Transverse colon (tissue), 4 donors: ENCODE measurements around the gene NRCAM. TPM values are rescaled to one million over a fixed set of nuclear protein-coding genes. Genes with fewer than 3 reads are reported as not detected.

ENCODE experiments used
- DNase-seq: peaks from one replicate; pipeline ENCODE4 v3.0.0-alpha.2; 2019
- H3K27ac ChIP-seq, 4 donors: fragments of 200-600 bp; sonication (generic); 2 replicates each; pipeline ENCODE4 v1.5.1; 2016 to 2018; ENCODE audit warnings: inconsistent platforms in 4 of 4
- H3K27me3 ChIP-seq: fragments of 200-600 bp; sonication (generic); 2 replicates; pipeline ENCODE4 v1.5.1; 2017; ENCODE audit warnings: inconsistent platforms
- H3K36me3 ChIP-seq, 4 donors: fragments of 200-600 bp; sonication (generic); 2 replicates each; pipeline ENCODE4 v1.5.1; 2017 to 2019; ENCODE audit warnings: inconsistent platforms in 4 of 4
- H3K4me1 ChIP-seq, 4 donors: fragments of 200-600 bp; sonication (generic); 2 replicates each; pipeline ENCODE4 v1.5.1; 2017 to 2020; ENCODE audit warnings: inconsistent platforms in 4 of 4
- H3K4me3 ChIP-seq, 4 donors: fragments of 200-600 bp; sonication (generic); 1 replicate in 1 of 4; 2 replicates in 3 of 4; pipeline versions ENCODE4 v1.5.1 to v1.6.1; 2017 to 2019; ENCODE audit warnings: inconsistent platforms in 4 of 4
- H3K9me3 ChIP-seq, 2 donors: fragments of 200-600 bp; sonication (generic); 2 replicates each; pipeline ENCODE4 v1.5.1; 2017 to 2019; ENCODE audit warnings: inconsistent platforms in 2 of 2
- EP300 ChIP-seq: sonication (generic); formaldehyde crosslinking; IDR thresholded peaks from one replicate; pipeline ENCODE4 v1.6.1; 2017; ENCODE audit warnings: antibody characterized with exemption, low read depth
- POLR2A ChIP-seq: fragments of 450-650 bp; IDR thresholded peaks from one replicate; pipeline ENCODE4 v1.6.1; 2016; ENCODE audit warnings: antibody characterized with exemption, mild to moderate bottlenecking, moderate library complexity
- POLR2AphosphoS5 ChIP-seq, 3 donors: sonication (generic); formaldehyde crosslinking; IDR thresholded peaks; one replicate each; pipeline ENCODE4 v1.6.1; 2016; ENCODE audit warnings: antibody characterized with exemption in 3 of 3
- WGBS, 2 donors: methylation state at CpG; one replicate each; pipeline ENCODE4 v1.1.5; 2018; ENCODE audit warnings: low coverage in 1 of 2; 5-methylcytosine and 5-hydroxymethylcytosine counted together
- in situ Hi-C, 4 donors: fragments of 200-750 bp; cut with MboI; loops; one replicate each; pipeline versions ENCODE4 v1.15.0 to v1.15.1; 2017; ENCODE audit warnings: low sequenced_read_pairs in 3 of 4, low pct_ligation_motif_present in 1 of 4, low pct_unique_long_range_greater_than_20kb in 1 of 4
- intact Hi-C: fragments of 100-400 bp; cut with DNase I; formaldehyde crosslinking; loops from one replicate; pipeline ENCODE4 v1.15.1; 2023; ENCODE audit warnings: low total_unique reads
- total RNA-seq, 4 donors: library from RNA; depleted of rRNA; stranded (reverse); fragments of >200 nt; gene quantifications; one replicate each; pipeline ENCODE4 v1.1.0, GENCODE V29; 2016
- TF ChIP-seq, protein P1 (sequence below), 5 experiments: fragments of 200-600 bp in 3 of 5; fragments of 450-650 bp in 2 of 5; sonication (generic) in 3 of 5; IDR thresholded peaks; 1 replicate in 2 of 5; 2 replicates in 3 of 5; pipeline ENCODE4 v1.5.1; 2016 to 2017; ENCODE audit warnings: antibody characterized with exemption in 5 of 5, inconsistent platforms in 3 of 5, mild to moderate bottlenecking in 2 of 5, moderate library complexity in 1 of 5

Gene NRCAM
- total RNA-seq, 4 donors from 2014 or later, result 0.60 to 2.5 (median 1.8) TPM

DNA sequence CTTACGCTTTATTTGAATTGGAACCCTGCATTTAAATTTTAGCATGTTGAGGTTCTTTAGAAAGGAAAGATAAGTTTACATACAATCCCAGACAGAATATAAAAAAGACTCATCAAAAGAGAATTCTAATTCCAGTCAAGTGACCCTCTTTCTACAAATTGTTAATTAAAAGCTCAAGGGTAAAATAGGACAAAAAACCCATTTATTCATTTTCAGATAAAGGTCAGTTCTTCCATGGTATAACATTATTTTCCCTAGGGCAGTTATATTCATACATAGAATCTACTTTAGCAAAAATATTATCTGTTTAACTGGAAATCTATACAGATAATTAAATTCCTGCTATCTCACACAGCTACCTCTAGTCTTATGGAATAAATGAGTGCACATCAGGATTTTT, 188.6 kb downstream of the NRCAM start:
- no peak for TF ChIP-seq EP300
- 93 to 95% methylated on average over 1 of the region's 1 CpG for WGBS, 2 donors
- Histone ChIP-seq H3K4me3 (no peak overlapping the region), H3K27ac (no peak overlapping the region), H3K36me3 (no peaks in the 10 kb centered on the region), H3K9me3 (no peaks in the 10 kb centered on the region), H3K4me1 (no peaks in the 10 kb centered on the region), H3K27me3 (no peaks in the 10 kb centered on the region)
- intact Hi-C loops (no loop called here), in situ Hi-C loops (no loop called here)
- DNase-seq, result no peak

DNA sequence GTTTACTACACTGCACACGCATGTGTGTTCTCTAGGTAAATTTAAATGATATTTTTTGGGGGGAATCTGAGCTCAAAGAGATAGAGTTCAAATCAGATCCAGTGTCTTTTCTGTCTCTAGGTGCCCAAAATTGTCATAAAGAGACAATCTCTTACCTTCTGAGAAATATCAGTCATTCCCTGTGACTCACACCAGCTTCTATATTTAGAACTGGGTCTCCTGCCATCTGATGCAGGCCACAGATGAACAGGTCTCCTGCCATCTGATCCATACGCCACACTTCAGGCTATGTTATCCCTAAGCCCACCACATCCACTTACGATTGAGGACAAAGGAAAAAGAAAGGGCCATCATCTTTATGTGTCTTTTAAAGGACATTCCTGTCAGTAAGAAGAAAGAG, 189.7 kb downstream of the NRCAM start:
- Histone ChIP-seq H3K4me1 (no peaks in the 10 kb centered on the region), H3K4me3 (no peak overlapping the region), H3K27me3 (no peaks in the 10 kb centered on the region), H3K27ac (no peak overlapping the region), H3K36me3 (no peaks in the 10 kb centered on the region), H3K9me3 (no peaks in the 10 kb centered on the region)
- in situ Hi-C loops (no loop called here), intact Hi-C loops (no loop called here)
- no peak for DNase-seq
- 62 to 73% methylated on average over 3 of the region's 3 CpGs for WGBS, 2 donors
- no peak for TF ChIP-seq POLR2A
- TF ChIP-seq, protein P1, sequence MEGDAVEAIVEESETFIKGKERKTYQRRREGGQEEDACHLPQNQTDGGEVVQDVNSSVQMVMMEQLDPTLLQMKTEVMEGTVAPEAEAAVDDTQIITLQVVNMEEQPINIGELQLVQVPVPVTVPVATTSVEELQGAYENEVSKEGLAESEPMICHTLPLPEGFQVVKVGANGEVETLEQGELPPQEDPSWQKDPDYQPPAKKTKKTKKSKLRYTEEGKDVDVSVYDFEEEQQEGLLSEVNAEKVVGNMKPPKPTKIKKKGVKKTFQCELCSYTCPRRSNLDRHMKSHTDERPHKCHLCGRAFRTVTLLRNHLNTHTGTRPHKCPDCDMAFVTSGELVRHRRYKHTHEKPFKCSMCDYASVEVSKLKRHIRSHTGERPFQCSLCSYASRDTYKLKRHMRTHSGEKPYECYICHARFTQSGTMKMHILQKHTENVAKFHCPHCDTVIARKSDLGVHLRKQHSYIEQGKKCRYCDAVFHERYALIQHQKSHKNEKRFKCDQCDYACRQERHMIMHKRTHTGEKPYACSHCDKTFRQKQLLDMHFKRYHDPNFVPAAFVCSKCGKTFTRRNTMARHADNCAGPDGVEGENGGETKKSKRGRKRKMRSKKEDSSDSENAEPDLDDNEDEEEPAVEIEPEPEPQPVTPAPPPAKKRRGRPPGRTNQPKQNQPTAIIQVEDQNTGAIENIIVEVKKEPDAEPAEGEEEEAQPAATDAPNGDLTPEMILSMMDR (IDR thresholded peaks at IDR 0.05), result no peak
- TF ChIP-seq EP300, result no peak
- no peak for TF ChIP-seq POLR2AphosphoS5 (IDR thresholded peaks at IDR 0.05)

- in situ Hi-C loops (no loop called here), intact Hi-C loops (no loop called here)
- no peaks in the 10 kb centered on the region for H3K9me3 ChIP-seq
- H3K36me3 ChIP-seq, result no peaks in the 10 kb centered on the region
- H3K4me1 ChIP-seq, result no peaks in the 10 kb centered on the region
- no peak overlapping the region for H3K27ac ChIP-seq
- TF ChIP-seq, protein P1 (IDR thresholded peaks at IDR 0.05), result no peak
- TF ChIP-seq EP300, result no peak
- no peak for TF ChIP-seq POLR2A
- no peak for TF ChIP-seq POLR2AphosphoS5 (IDR thresholded peaks at IDR 0.05)
- DNase-seq, result no peak
- no peak overlapping the region for H3K4me3 ChIP-seq
- no peaks in the 10 kb centered on the region for H3K27me3 ChIP-seq
Observed at GRCh38 chr7:108266035-108266434, 190.2 kb downstream of the NRCAM start.

DNA sequence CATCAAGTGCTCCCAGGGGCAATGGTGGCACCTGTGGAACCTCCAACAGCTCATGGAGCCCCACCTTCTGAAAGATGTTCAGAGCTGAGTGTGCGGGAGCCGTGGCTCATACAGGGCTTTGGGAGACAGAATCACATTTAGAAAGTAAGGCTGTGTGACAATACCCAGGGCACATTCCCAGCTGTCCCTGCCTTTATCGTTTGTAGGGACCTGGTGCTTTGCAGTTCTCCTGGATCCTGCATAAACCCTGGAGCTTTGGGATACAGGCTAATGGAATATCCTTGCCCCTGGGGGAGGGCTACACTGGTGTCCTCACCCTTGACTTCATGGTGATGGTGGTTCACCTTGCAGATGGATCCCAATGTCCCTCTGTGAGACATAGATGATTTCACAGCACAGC, 191.2 kb downstream of the NRCAM start:
- intact Hi-C loops (no loop called here), in situ Hi-C loops (no loop called here)
- Histone ChIP-seq H3K4me1 (no peaks in the 10 kb centered on the region), H3K4me3 (no peak overlapping the region), H3K9me3 (no peaks in the 10 kb centered on the region), H3K36me3 (no peaks in the 10 kb centered on the region), H3K27me3 (no peaks in the 10 kb centered on the region), H3K27ac (no peak overlapping the region)
- WGBS, 2 donors, result 82% methylated on average over 3 of the region's 3 CpGs; no CpG with 5 or more reads in 1 of the 2 donors
- no peak for DNase-seq
- TF ChIP-seq POLR2A, result no peak
- no peak for TF ChIP-seq POLR2AphosphoS5 (IDR thresholded peaks at IDR 0.05)
- TF ChIP-seq EP300, result no peak
- TF ChIP-seq, protein P1 (IDR thresholded peaks at IDR 0.05), result no peak

DNA sequence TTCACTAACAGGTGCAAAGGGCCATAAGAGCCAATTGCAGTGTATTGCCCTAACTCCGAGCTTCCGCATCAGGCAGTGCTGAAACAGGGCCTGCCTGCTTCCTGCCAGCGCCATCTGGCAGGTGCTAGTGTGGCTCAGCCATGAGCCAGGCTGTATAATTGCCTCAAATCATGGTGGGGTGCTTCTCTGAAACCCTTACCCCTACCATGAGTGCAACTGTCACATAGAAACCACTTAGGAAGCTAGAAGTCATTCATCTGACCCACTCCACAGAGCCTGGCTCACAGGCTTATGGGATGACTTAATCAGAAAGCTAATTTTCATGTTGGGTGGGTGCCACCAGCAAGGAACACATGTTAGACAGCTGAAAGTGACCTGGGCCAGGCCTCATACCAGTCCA, 192.8 kb downstream of the NRCAM start:
- H3K27ac ChIP-seq, result no peak overlapping the region
- no peaks in the 10 kb centered on the region for H3K4me1 ChIP-seq
- no peak overlapping the region for H3K4me3 ChIP-seq
- H3K36me3 ChIP-seq, result no peaks in the 10 kb centered on the region
- H3K27me3 ChIP-seq, result no peaks in the 10 kb centered on the region
- H3K9me3 ChIP-seq, result no peaks in the 10 kb centered on the region
- 38% methylated on average over 3 of the region's 3 CpGs; no CpG with 5 or more reads in 1 of the 2 donors for WGBS, 2 donors
- DNase-seq, result peak; percentile 36
- no peak for TF ChIP-seq EP300
- TF ChIP-seq, protein P1 (IDR thresholded peaks at IDR 0.05), result no peak
- in situ Hi-C loops, result no loop called here
- intact Hi-C loops, result no loop called here
